ENCODE results near the gene MYO1F.
"Not testable (repeated sequence)": the region's sequence is repeated elsewhere in the genome, so short reads cannot be mapped to it uniquely, and the experiment has no call there.

MYO1F gene

DNA sequence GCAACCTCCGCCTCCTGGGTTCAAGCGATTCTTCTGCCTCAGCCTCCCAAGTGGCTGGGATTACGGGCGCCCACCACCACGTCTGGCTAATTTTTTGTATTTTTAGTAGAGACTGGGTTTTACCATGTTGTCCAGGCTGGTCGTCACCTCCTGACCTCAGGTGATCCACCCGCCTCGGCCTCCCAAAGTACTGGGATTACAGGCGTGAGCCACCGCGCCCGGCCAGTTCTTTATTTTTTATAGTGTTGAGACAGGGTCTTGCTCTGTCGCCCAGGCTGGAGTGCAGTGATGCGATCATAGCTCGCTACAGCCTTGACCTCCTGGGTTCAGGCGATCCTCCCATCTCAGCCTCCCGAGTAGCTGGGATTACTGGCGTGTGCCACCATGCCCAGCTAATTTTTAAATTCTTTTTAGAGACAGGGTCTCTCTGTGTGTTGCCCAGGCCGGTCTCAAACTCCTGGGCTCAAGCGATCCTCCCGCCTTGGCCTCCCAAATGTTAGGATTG lies 62.7 kb downstream of the MYO1F start:
- DNase-seq, result not testable (repeated sequence)

DNA sequence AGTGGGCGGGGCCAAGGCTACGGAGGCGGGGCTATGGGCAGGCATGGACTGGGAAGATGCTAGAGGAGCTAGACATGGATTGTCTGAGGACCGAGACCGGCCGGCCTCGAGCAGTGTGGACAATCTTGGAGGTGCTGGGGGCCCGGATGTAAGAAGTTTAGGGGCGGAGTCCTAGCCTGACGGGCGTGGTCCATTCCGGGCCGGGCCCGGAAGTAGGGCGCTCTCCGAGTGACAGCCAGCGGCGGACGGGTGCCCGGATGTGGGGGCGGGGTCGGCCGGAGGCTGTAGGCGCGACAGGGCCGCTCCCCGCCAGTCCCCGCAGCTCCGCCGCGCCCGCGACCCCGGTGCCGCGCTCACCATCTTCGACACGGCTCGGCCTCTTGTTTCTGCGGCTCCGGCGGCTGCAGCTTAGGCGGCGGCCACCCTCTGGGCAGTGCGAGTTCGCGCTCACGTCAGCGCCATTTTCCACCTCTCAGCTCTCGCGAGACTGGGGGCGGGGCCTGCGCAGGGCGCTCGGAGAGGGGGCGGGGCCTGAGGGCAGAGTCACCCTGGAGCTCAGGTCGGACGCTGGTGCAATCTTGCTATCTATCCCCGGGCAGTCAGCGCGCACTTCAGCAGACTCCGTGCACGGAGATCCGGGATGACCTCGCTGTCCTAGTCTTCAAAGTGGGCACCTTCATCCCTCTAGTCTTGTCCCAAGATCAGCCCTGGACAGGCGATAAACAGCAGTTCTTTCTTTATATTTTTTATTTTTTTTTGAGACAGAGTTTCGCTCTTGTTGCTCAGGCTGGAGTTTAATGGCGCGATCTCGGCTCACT lies 63.3 kb downstream of the MYO1F start, which contains the start of gene ZNF414:
TSS of gene ZNF414 (minus strand) at position 481 of the 818 bp plus-strand sequence. CDS start at position 360, 121 bp downstream.
- peak; percentile 91 for DNase-seq

DNA sequence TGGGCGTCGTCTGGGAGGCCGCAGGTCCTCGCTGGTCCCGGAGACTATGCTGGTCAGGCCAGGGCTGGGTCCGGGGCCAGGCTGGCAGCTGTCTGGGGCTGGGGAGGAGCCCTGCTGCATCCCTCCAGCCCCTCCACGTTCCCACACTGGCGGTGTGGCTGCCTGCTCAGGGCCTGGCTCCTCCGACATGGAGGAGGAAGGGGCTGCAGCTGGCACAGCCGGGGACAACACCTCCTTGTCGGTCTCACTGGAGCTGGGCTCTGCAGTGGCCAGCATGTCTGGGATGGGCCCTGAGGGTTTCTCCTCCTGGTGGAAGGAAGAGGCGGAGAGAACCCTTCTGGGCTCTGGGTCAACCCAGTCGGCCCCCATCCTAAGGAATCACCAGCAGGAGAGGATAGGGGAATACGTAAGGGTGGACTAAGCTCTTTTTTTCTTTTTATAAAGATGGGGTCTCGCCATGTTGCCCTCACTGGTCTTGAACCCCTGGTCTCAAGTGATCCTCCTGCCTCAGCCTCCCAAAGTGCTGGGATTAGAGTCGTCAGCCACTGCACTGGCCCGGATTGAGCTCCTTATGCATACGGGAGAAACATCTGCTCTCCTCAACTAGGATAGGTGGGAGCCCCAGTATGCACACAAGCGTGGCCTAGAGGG lies 64.1 kb downstream of the MYO1F start:
- DNase-seq, result no peak

DNA sequence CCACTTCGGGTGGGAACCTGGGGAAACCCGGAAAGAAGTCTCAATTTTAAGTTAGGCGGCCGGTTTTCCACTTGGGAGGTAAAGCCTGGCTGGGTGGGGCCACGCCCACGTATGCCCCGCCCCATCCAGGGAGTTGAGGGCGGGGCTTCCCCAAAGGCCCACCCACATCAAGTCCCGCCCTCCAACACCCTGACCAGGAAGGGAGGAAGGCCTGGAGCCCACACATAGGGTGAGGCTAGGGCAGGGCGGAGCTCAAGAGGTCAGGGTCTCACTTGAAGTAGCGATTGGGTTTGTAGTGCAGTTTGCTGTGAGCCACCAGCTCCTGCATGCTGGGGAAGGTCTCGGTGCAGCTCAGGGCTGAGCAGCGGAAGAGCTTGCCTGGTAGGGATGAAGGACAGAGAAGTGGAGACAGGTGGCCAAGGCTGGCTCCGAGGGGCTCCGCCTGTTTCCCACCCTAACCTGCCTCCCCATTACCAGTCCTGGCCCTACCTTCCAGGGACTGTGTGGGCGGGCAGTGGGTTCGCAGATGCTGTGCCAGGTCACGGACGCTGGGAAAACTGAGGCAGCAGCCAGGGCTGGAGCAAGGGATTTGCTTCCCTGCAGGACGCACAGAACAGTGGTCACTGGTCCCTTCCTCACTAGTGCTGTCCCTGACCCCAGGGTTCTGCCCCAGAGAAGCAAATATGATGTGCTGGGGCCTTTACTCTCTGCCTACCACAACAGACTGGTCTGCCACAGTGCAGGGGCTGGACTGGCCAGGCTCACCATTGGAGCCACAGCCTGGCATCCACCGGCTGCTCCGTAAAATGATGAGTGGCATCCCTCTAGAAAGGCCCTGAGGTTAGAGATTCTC lies 64.9 kb downstream of the MYO1F start:
- DNase-seq, result no peak

DNA sequence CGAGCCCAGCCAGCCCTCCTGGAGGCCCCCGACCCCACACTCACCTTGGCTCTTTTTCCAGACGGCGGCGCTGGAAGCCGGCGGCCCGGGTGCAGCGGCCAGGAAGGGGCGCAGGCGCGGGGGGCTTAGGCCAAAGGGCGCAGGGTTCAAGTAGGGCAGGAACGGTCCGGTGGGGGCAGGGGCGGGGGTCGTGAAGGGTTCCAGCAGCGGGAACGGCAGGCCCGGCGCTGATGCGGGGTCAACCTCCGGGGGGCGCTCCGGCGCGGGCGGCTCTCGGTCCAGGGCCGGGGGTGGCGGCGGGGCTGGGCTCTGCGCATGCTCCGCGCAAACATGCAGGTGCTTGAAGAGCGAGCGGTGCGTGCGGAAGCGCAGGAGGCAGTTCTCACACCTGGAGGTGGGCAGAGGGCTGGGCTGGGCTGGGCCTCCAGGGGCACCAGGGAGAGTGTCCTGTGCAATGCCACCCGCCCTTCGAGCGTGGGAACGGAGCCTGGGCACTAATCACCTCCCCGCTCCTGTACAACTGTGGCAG lies 65.6 kb downstream of the MYO1F start:
- no peak for DNase-seq

DNA sequence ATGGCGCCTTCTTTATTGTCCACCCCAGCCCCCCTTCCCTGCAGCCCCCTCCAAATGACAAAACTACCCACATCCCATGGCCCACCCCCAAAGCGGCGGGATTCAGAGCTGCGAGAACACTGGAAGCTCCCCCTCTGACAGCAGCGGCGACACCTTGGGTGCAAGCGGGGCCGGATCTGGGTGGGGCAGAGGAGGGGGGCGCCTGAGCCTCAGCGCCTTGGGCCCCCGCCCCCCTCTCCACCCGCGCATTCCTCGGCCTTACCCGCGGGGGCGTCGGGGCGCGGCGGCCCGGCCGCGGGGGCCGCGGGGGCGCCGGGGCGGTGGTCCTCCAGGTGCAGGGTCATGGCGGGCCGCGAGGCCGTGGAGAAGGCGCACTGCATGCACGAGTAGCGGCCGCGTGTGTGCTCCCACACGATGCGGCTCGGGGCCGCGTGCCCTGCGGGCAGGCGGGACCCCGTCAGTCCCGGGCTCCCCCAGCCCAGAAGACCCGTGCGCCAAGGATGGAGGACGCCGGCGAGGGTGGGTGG lies 66.6 kb downstream of the MYO1F start:
- DNase-seq, result no peak

DNA sequence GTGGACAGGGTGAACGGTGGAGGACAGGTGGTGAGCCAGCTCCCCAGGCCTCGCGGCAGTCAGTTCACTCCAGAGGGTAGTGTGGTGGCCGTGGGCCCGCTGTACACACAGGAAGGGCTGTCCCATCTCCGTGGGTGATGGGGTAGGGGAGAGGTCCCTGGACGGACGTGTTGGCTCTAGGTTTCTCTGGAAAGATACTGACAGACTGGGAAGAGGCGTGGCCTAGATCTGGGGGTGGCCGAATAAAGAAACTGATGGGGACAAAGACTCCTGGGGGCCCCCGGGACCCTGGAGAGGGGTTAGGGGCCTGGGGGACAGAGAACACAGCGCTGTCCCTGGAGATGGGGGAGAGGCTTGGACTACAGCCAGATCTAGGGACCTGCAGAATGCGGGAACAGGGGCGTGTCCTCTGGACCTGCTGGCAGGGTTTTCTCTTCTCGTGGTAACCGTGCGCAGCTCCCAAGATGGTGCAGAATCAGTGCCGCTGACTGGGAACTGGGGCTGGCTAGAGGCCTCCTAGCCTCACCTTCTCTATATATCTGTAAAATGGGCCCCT lies 70.8 kb downstream of the MYO1F start:
- no peak for DNase-seq

DNA sequence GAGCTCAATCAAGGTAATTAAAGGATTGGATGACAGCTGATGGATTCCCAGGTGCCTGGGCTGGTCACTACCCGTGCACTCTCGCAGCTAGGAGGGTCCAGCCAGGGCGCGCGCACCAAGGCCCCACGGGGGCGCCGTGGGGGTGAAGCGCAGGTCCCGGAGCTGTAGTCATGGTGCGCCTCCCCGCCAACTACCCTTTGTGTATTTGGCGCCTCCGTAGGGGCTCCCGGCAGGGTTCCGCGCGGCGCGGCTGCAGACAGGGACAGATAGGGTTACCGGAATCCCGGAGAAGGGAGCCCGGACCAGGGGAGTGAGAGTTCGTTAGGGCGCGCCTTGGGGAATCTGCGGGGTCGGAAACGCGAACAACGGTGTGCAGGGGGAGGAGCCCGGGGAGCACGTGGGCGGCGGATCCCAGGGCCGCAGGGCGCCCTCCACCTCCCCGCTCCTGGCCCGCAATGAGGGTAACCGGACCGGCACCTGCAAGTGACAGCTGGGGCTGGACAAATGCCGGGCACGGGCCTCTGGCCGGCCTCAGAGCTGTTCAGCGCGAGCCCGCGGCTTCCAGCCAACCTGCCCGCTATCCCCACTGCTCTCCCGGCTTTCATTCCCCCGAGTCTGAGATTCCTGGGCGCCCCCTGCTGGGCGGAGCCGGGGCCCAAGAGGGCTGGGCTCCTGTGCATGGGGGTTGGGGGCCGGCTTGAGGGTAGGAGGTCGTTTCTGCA lies 71.4 kb downstream of the MYO1F start:
- DNase-seq, result peak; percentile 63

DNA sequence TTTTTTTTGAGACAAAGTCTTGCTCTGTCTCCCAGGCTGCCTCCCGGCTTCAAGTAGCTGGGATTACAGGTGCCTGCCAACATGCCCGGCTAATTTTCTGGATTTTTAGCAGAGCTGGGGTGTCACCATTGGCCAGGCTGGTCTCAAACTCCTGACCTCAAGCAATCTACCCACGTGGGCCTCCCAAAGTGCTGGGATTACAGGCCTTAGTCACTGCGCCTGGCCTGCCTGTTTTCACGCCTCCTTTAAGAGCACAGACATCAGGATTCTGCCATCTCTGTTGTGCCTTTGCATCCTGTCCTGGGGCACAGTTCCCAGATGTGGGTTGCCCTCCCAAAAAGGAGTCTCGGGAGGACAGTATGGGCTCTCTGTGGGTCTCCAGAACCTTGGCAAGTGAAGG lies 72.3 kb downstream of the MYO1F start:
- no peak for DNase-seq

DNA sequence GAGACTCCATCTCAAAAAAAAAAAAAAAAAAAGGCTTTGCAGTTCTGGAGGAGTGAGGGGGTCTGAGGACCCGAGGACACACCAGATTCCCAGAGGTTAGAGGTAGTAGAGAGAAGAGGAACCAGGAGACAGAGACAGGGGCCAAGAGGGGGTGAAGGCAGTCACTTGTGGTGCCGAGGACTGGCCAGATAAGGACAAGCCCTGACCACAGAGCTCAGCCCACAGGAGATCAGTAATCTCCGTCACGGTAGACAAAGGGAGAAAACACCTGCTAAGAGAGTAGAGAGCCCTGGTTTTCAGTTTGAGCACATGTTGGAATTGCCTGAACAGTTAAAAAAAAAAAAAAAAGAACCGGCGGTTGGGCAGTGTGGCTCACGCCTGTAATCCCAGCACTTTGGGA lies 73.1 kb downstream of the MYO1F start:
- no peak for DNase-seq

DNA sequence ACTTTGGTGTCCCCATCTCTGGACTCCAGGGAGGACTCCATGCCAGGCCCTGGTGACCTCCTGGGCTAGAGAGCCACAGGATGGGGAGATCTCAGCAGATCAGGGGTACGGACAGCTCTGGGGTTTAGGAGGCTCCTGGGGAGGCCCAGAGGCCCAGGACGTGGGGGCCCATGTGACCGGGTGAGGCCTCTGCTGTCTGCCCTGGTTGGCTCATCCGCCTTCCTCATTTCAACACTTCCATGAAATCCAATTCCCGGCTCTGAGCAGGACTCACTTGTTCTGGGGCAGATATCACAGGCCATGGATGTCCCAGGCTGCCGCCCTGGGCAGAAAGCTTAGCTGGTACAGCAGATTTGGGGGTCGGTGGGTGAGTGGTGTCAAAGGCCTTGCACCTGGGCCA lies 73.7 kb downstream of the MYO1F start:
- DNase-seq, result no peak

DNA sequence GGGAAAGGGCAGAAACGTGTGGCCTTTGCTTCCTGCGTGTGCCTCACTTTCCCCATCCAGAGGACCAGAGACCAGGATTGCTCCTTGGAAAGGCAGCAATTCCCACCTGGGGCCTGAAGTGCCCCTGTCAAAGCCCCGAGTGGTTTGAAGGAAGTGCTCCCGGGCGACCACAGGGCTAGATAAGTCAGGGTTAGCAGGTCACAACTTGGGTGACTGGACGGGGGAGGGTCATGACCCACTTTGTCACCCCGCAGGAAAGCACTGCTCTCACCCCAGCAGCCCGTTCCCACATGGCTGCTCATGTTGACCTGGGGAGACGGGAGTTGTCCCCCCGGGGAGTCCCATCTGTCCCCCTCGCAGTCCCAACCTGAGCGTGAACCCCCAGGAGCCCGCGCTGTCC lies 75.3 kb downstream of the MYO1F start:
- no peak for DNase-seq

DNA sequence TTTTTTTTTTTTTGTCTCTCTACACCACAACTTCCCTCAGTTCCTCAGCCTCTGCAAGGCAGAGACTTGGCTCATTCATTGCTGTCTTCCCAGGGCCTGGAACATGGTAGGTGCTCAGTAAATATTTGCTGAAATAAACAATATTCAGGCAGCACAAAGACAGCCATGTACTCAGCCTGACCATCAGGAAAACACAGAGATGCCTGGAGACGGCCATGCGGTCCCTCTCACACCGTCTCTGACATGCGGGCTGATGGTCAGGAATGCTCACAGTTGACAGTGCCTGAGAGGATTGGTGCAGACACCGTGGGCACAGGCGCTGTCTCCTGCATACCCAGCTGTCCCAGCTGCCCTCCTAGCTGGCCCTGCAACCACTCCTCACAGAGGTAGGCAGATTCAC lies 75.7 kb downstream of the MYO1F start:
- DNase-seq, result no peak

DNA sequence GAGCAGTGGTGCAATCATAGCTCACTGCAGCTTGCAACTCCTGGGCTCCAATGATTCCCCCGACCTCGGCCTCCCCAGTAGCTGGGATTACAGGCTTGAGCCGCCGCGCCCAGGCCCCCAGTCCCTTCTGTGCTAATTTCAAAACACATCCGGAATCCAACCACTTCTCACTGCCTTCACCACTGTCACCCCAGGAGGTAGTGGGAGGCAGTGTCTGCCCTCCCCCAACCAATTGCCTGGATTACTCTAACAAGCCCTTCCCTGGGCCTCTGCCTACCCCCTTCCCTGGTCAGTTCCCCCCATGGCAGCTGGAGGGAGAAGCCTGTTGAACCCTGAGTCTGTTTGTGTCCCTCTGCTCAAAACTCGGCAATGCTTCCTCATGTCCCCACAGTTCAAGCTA lies 77.1 kb downstream of the MYO1F start:
- no peak for DNase-seq

DNA sequence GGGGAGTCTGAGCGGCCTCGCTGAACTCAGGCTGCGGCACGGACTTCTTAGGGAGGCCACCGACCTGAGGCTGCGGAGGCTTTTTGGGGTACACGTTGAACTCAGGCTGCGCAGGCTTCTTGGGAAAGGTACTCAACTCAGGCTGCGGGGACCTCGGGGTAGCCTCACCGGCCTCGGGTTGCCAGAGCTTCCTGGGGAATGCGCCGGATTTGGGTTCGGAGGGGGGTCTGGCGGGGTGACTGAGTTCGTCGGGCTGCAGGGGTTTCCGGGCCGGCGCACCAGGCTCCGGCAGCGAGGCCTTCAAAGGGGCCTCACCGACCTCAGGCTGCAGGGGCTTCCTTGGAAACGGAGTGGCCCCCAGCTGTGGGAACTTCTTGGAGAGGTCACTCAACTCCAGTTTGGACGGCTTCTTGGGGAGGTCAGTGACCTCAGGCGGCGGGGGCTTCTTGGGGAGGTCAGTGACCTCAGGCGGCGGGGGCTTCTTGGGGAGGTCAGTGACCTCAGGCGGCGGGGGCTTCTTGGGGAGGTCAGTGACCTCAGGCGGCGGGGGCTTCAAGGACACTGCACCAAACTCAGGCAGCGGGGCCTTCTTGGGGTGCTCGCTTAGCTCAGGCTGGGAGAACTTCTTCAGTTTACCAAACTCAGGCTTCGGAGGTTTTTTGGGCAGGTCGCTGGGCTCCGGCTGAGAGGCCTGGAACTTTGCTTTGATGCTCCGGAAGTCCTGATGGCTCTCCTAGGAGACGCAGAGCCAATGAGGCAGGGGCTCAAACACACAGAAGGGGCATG lies 78.0 kb downstream of the MYO1F start:
- DNase-seq, result no peak

DNA sequence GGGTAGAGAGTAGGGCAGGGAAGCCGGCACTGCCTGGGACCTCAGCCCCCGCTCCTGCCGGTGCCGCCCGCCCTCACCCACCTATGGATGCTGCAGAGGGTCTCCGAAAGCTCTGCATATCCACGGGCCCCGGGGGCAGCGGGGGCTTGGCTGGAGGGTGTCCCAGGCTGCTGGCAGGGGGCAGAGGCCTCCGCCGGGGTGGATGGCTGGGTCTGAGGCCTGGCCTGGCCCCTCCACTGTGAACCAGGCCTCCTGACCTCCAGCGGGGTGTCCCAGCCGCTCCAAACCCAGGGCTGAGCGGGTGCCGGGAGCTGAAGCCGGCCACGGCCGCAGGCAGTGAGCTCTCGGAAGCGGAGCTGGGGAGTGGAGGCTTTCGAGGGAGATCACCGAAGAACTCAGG lies 78.9 kb downstream of the MYO1F start:
- DNase-seq, result no peak

DNA sequence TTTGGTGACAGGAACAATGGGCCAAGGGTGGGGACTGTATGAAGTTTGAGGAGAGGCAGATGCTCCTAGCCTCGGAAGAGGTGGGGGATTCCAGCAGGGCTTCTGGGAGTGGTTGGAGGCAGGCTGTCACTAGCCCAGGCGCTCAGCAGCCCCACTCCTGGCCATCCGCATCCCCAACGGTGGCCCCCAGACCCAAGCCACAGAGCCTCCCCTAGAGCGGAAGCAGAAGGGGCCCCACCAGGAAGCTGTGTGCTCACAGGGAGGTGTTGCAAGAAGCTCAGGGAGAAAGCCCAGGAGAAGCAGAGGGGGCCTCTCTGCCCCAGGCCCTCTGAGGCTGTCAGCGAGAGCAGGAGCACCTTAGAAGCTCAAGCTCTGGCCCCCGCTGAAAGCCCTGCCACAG lies 83.1 kb downstream of the MYO1F start:
- DNase-seq, result no peak

DNA sequence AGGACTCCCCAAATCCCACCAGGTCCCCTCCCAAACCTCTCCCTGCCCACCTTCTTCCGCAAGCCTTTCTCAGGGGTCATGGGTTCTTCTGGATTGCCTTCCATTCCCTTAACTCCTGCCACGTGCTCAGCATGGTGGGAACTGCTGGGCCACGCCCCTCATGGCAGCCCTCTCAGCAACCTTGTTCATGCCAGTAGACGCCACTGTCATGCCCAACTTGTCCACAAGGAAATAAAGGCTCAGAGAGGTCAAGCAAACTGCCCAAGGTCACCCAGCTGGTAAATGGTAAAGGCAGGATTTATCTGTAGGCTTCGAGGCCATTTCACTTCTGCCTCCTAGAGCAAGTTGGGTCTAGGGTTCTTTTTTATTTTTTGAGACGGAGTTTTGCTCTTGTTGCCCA lies 85.7 kb downstream of the MYO1F start:
- no peak for DNase-seq

DNA sequence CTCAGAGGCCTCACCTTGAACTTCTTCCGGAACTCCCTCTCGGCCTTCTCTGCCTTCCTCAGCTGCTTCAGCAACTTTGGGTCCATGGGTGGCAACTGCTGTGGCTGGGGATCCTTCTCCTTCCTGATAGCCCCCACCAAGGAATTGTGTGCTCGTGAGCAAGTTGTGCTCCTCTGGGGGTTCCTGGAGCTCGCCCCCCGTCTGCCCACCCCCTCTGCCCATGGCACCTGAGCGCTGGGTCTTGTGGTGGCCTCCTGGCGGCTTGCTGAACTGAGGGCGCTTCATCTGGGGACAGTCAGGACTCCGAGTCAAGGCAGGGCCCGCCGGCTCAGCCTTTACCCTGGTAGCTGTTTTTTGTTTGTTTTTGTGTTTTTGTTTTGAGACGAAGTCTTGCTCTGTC lies 86.4 kb downstream of the MYO1F start:
- no peak for DNase-seq

DNA sequence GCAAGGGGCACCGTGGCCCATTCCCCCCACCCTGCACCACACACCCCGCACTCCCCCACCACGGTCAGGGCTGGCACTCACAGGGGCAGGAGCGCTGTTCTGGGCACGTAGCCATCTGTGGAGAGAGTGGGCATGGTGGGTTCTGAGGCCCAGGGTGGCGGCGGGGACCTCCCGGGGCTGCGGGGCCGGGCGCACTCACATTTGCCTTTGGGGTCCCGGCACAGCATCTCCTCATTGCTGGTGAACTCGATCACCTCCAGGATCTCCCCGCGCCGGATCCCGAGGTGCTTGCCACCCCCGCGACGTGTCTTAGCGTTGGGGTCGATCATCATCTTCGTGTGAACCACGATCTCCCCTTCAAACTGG lies 86.9 kb downstream of the MYO1F start:
- no peak for DNase-seq
